Mammary epithelial cell (primary cell): Measurements from ENCODE around the gene EVC.

Source experiments
- CTCF ChIP-seq, 2 donors: IDR thresholded peaks in 1 of 2; conservative IDR thresholded peaks in 1 of 2; 2 replicates each; pipeline ENCODE4 v1.5.1; 2011 to 2012; ENCODE audit warnings: inconsistent platforms in 2 of 2, low read length in 2 of 2, mild to moderate bottlenecking in 2 of 2, control low read depth in 1 of 2, low read depth in 1 of 2; ENCODE audit not compliant: insufficient read depth in 1 of 2; ENCODE audit errors: extremely low read depth in 1 of 2
- EZH2 ChIP-seq: IDR thresholded peaks from 2 replicates; pipeline ENCODE4 v1.6.1; 2012; ENCODE audit warnings: low read length, inconsistent platforms, borderline replicate concordance

- TF ChIP-seq CTCF (conservative IDR thresholded peaks at IDR 0.05 in 1 of 2, IDR thresholded peaks at IDR 0.05 in 1 of 2; ENCODE audit: extremely low read depth in 1 of 2, insufficient read depth in 1 of 2, low read depth in 1 of 2, low read length in 2 of 2) (no peak), EZH2 (no peak)
These were observed 44.2 kb downstream of the EVC start for GRCh38 chr4:5755161-5755560.
